Astrocyte of the hippocampus (primary cell): ENCODE measurements around the gene TMEM128.
"Not testable (repeated sequence)": the region's sequence is repeated elsewhere in the genome, so short reads cannot be mapped to it uniquely, and the experiment has no call there.

Experiments
- DNase-seq: peaks from one replicate; pipeline ENCODE4 v3.0.0; 2011; ENCODE audit warnings: low read depth, low spot score

The TMEM128 gene

GRCh38 chr4:4256799-4257198 lies 8.8 kb upstream of the TMEM128 start:
- DNase-seq: no peak

GRCh38 chr4:4254666-4255065 lies 6.6 kb upstream of the TMEM128 start:
- DNase-seq: no peak

GRCh38 chr4:4254199-4254598 lies 6.2 kb upstream of the TMEM128 start:
- no peak for DNase-seq

- DNase-seq: no peak
Observed at GRCh38 chr4:4249866-4250265, 1.8 kb upstream of the TMEM128 start.

GRCh38 chr4:4249342-4249741 lies 1.3 kb upstream of the TMEM128 start:
- DNase-seq: not testable (repeated sequence)

GRCh38 chr4:4248885-4249203 lies 821 bp upstream of the TMEM128 start:
- DNase-seq: no peak

GRCh38 chr4:4247696-4248028 lies 361 bp downstream of the TMEM128 start:
- no peak for DNase-seq

GRCh38 chr4:4245172-4245571 lies 2.9 kb downstream of the TMEM128 start:
- no peak for DNase-seq

GRCh38 chr4:4239551-4239950 lies 8.5 kb downstream of the TMEM128 start:
- DNase-seq: not testable (repeated sequence)

GRCh38 chr4:4233610-4234009 lies 14.4 kb downstream of the TMEM128 start:
- DNase-seq: no peak

GRCh38 chr4:4228356-4228668 lies 19.7 kb downstream of the TMEM128 start:
- DNase-seq: no peak

GRCh38 chr4:4227510-4228355 lies 20.3 kb downstream of the TMEM128 start:
- no peak for DNase-seq

GRCh38 chr4:4226606-4227438 lies 21.2 kb downstream of the TMEM128 start, which contains the start of gene OTOP1:
Gene OTOP1, minus strand, starts transcription at chr4:4226929. Its CDS starts 65 bp downstream, at chr4:4226864.
- DNase-seq: no peak

- peak; percentile 28 for DNase-seq
Observed at GRCh38 chr4:4225915-4226605, 22.0 kb downstream of the TMEM128 start.

- no peak for DNase-seq
Observed at GRCh38 chr4:4217113-4217512, 30.9 kb downstream of the TMEM128 start.

GRCh38 chr4:4216648-4217047 lies 31.4 kb downstream of the TMEM128 start:
- DNase-seq: peak; percentile 27

GRCh38 chr4:4213674-4214073 lies 34.3 kb downstream of the TMEM128 start:
- DNase-seq: peak; percentile 71

- no peak for DNase-seq
Observed at GRCh38 chr4:4206204-4206603, 41.8 kb downstream of the TMEM128 start.

GRCh38 chr4:4204401-4204745 lies 43.6 kb downstream of the TMEM128 start:
- no peak for DNase-seq

GRCh38 chr4:4203688-4204400 lies 44.2 kb downstream of the TMEM128 start:
- no peak for DNase-seq

GRCh38 chr4:4202510-4202909 lies 45.5 kb downstream of the TMEM128 start:
- no peak for DNase-seq

GRCh38 chr4:4200624-4201023 lies 47.4 kb downstream of the TMEM128 start:
- DNase-seq: no peak
